Putamen (tissue), 1 donor: Measurements from ENCODE around the gene ARAP2.

Source experiments
- DNase-seq: peaks from one replicate; pipeline ENCODE4 v3.0.0-alpha.2; 2016; ENCODE audit warnings: low spot score

Gene ARAP2

DNA sequence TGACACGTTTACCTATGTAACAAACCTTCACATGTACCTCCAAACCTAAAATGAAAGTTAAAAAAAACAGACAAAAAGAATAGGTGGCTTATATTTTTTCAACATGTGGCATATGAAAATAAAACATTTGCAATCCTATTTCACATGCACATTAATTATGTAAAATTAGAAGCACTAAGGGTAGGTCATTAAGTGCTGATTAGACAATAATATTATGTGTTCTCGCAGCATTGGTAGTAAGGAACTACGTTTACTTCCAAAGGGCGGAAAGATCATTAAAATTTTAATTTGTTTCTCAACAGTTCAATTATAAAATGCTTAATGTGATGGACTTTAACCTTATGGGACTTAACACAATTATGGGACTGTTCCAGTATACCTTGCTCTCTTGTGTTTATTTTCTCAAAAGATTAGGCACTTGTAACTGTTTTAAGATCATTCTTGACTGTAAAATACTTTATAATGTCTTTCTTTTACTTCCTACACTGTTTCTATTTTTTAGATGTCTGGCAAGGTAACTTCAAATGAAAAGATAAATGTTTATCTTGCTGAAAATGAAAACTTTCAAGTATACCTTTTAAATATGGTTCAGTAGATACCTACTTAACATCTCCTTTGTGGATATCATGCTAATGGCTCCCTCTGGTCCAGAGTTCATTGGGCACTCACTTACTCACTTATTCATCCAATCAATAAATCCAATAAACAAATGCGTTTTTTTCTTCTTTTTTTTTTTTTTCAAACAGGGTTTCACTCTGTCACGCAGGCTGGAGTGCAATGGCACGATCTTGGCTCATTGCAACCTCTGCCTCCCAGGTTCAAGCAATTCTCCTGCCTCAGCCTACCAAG is 202.0 kb downstream of the ARAP2 start:
- DNase-seq = no peak

DNA sequence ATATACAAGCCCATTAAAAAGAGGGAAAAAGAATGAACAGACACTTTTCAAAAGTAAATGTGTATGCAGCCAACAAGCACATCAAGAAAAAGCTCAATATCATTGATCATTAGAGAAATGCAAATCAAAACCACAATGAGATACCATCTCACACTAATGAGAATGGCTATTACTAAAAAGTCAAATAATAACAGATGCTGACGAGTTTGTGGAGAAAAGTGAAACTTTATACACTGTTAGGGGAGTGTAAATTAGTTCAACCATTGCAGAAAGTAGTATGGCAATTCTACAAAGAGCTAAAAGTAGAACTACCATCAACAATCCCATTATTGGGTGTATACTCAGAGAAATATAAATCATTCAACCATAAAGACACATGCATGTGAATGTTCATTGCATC is 203.0 kb downstream of the ARAP2 start:
- no peak for DNase-seq

DNA sequence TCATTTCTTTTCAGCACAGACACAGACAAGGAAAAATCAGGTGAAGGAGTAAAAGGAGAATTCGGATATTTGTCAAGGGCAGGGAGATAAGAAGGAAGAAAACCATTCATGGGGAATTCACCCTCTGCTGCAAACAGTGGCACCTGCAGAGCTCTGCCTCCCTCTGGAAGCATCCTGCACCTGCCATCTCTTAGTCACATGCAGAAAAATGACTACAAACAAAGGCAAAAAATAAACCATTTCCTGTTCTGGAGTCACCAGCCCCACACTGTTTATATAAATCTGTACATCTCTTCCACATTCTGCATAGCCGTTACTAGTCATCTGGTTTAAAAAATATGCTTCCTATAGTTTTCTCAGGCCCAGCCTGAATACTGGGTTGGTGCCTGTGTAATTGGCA is 205.3 kb downstream of the ARAP2 start:
- DNase-seq = no peak

DNA sequence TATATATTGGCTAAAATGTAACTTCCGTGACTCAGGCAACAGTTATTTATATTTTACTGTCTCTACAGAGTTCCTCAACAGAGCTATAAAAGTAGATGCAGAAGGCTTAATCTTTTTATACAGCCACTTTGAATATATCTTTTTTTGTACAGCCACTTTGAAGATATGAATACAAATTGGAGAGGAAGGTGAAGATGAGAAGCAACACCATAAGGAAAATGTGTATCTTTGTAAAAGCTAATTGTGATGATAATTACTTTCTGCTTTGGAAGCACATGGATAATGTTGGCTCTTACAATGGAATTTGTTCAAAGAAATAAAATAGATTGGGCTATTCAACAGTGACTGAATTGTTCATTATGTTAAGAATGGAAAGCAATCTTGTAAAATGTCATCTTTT is 205.8 kb downstream of the ARAP2 start:
- no peak for DNase-seq

DNA sequence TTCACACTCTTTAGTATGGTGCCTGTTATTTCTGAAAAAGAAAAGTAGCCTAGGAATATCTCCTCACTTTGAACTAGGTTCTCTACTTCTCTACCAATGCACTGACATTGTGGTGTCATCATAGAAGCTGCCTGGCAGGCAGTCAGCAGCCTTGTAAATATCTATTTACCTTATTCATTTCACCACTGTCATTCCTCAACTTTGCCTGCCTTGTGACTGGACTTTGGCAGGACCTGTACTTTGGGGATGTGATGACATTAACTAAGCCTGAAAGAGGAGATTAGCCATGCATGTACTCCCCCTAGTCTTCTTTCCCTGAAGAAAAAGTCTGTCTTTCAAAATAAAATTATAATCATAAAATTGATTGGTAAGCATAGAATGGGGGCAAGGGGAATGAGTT is 207.2 kb downstream of the ARAP2 start:
- DNase-seq = no peak

DNA sequence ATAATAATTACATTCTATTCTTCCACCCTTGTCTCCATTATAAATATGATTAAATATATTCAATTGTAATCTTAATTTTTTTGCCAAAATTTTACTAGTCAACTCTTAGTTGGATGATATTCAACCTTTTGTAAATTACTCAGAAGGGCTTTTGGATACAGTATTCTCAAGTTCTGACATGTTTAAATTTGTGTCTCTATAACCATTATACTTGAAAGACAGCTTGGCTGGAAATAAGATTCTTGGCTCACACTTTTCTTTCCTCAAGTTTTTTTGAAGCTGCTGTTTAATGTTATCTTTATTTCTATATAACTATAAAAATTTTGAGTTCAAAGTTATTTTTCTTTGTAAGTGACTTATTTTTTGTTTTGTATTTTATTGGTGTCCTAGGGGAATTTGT is 214.4 kb downstream of the ARAP2 start:
- DNase-seq = no peak

DNA sequence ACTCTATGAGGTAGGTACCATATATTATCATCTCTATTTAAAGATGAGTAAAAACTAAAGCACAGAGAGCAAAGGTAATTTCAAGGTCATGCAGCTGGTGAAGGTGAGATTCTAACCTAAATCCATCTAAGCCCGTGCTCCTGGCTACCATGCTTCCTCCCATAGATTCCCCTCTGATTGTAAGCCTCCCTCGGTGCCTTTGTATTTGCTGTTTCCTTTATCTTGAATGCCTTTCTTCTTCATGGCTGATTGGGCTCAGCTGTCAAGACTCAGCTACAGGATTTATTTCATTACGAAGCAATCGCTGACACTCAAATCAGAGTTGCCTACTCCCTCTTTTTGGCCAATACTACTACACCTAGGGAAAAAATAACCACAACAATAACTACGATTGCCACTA is 217.1 kb downstream of the ARAP2 start:
- no peak for DNase-seq

DNA sequence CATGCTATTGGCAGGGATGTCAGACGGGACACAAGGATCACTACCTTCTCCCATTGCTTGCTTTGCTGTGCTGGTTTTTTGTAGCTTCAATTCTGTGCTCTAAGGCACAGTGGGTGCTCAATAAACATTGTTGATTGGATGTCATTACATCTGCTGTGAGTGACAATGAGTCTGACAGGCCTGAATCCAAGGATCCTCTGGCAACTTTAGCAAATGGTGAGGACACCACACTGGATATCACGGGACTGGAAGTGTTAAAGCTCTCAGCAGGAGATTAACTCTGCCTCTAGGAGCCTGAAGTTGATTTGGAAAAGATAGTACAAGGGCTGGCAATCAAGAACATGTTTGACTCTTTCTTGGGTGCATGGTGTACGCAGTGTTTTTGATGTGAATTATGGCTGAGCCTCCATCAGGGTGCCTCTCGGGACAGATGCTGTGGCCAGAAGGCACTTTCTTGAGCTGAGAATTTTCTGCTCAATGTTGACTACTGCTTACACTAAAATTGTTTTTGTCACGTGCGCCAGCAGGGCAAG is 217.9 kb downstream of the ARAP2 start:
- DNase-seq = no peak

DNA sequence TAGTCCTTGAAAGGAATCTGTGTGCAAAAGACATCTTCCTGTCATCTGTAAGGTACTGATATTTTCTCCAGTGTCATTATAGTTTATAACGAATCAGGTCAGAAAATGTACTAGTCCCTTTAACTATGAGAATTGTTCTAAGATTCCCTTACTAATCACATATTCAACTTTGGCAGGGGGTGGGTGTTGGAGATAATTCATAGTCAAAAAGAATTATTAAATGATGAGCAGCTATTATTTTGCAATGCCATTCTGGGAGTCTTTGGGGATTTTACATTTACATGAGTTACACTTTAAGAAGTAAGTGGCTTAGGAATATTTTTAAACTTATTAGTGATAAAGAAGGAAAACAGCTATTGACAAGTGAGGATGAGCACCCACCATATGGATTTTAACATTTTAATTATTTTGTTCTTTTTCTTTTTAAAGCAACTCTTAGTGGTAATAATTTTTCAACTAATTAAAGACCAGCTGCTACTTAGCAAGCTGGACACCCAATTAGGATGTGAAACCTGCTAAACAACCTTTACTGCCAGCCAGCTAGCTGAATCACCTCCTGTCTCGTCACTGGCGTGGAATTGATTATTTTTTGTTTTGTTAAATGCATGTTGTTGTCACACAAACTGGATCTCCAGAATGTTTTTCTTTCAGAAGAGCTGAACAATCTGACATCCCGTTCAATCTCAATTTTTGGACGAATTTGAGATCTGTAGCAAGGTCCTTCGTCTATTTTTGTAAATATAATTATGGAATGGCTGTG is 219.2 kb downstream of the ARAP2 start:
- peak; percentile 66 for DNase-seq

DNA sequence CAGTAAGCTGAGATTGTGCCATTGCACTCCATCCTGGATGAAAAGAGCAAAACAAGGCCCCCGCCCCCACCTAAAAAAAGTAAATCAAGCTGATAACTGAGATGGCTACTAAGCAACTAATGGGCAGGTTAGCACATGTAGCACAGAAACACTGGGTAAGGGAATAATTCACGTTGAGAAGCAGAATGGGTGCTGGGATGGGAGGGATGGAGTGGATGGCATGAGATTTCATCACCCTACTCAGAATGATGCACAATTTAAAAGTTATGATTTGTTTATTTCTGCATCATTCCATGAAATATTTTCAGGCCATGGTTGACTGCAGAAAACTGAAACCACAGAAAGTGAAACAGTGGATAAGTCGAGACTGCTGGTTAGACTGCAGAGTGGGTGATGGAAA is 224.0 kb downstream of the ARAP2 start:
- DNase-seq = no peak
